Left ventricle myocardium inferior (tissue), 1 donor: ENCODE measurements around the gene PFKM. TPM values are rescaled to one million over a fixed set of nuclear protein-coding genes. Genes with fewer than 3 reads are reported as not detected.
A peak's percentile ranks its signal among the peaks of the same experiment; 100 is the strongest.

Source experiments
- DNase-seq: peaks from one replicate; pipeline ENCODE4 v3.0.0-alpha.2; 2020
- H3K27ac ChIP-seq: fragments of 200-600 bp; replicated peaks from 2 replicates; pipeline ENCODE4 v1.8.0; 2021
- H3K27me3 ChIP-seq: fragments of 200-600 bp; 2 replicates; pipeline ENCODE4 v1.8.0; 2021; ENCODE audit warnings: low read depth
- H3K36me3 ChIP-seq: fragments of 200-600 bp; 2 replicates; pipeline ENCODE4 v1.8.0; 2021
- H3K4me1 ChIP-seq: fragments of 200-600 bp; 2 replicates; pipeline ENCODE4 v1.8.0; 2021
- H3K4me3 ChIP-seq: fragments of 200-600 bp; 2 replicates; pipeline ENCODE4 v1.8.0; 2021; ENCODE audit warnings: mild to moderate bottlenecking, moderate library complexity
- H3K9me3 ChIP-seq: fragments of 200-600 bp; replicated peaks from 2 replicates; pipeline ENCODE4 v1.8.0; 2021
- intact Hi-C: fragments of 100-400 bp; cut with micrococcal nuclease; formaldehyde crosslinking; loops from one replicate; pipeline ENCODE4 v1.11.0; 2022
- total RNA-seq: library from RNA; stranded (reverse); fragmentation: NEBNext Ultra II Directional; extraction: Animal tissue kit (Norgen Biotek cat#: 25700); gene quantifications from one replicate; pipeline ENCODE4 v1.2.1, GENCODE V29; 2021
- TF ChIP-seq, protein P1 (sequence below): fragments of 200-600 bp; IDR thresholded peaks from 2 replicates; pipeline ENCODE4 v1.8.0; 2021; ENCODE audit warnings: antibody characterized with exemption, mild to moderate bottlenecking, borderline replicate concordance
- donor health status: DM: no; HTN: yes; CAD: no; lungs with severe emphysema.

Gene PFKM
- total RNA-seq, 1 donor from 2014 or later, result 671 TPM

DNA sequence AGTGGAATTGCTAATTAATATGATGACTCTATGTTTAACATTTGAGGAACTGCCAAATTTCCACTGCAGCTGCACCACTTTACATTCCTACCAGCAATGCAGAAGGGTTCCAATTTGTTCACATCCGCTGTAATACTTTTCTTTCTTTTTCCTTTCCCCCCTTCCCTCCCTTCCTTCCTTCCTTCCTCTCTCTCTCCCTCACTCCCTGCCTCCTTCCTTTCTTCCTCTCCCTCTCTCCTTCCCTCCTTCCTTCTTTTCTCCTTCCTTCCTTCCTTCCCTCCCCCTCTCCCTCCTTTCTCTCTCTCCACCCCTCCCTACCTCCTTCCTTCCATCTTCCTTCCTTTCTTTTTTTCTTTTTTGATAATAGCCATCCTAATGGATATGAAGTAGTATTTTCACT lies 3.2 kb upstream of the PFKM start:
- Histone ChIP-seq H3K4me3 (no peak overlapping the region), H3K36me3 (no peaks in the 10 kb centered on the region), H3K27ac (no peak overlapping the region), H3K4me1 (peaks cover 23% of the 10 kb centered on the region), H3K9me3 (no peaks in the 10 kb centered on the region), H3K27me3 (no peaks in the 10 kb centered on the region)
- intact Hi-C loops, result no loop called here
- no peak for DNase-seq
- TF ChIP-seq, protein P1, sequence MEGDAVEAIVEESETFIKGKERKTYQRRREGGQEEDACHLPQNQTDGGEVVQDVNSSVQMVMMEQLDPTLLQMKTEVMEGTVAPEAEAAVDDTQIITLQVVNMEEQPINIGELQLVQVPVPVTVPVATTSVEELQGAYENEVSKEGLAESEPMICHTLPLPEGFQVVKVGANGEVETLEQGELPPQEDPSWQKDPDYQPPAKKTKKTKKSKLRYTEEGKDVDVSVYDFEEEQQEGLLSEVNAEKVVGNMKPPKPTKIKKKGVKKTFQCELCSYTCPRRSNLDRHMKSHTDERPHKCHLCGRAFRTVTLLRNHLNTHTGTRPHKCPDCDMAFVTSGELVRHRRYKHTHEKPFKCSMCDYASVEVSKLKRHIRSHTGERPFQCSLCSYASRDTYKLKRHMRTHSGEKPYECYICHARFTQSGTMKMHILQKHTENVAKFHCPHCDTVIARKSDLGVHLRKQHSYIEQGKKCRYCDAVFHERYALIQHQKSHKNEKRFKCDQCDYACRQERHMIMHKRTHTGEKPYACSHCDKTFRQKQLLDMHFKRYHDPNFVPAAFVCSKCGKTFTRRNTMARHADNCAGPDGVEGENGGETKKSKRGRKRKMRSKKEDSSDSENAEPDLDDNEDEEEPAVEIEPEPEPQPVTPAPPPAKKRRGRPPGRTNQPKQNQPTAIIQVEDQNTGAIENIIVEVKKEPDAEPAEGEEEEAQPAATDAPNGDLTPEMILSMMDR, result no peak

DNA sequence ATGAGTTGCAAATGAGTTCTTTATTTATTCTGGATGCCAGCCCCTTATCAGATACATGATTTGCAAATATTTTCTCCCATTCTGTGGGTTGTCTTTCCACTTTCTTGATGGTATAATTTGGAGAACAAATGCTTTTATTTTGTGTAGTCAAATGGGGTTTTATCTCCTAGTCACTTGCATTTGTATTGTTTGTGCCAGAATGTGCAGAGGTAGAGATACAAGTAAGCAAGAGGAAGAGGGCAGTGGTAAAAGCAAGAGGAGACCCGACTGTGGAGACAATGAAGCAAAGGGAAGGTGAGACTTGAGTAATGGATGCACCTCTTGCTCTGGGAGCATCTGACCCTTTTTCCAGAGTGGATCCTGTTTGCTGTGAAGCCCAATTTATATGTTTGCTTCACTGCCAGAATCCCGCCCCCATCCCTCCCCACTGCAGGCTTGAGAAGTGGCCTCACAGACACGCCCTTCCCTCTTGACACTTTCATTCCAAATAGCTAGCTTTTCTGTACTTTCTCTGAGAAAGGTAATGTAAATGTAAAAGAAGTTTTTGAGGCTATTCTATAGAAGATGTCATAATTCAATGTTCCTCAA lies 786 bp upstream of the PFKM start:
- Histone ChIP-seq H3K9me3 (no peaks in the 10 kb centered on the region), H3K27me3 (no peaks in the 10 kb centered on the region), H3K36me3 (peaks cover 9% of the 10 kb centered on the region), H3K4me1 (peaks cover 40% of the 10 kb centered on the region), H3K27ac (peak overlapping the region; percentile 93), H3K4me3 (peak overlapping the region; percentile 82)
- no peak for DNase-seq
- TF ChIP-seq, protein P1, result no peak
- intact Hi-C loops, result no loop called here

DNA sequence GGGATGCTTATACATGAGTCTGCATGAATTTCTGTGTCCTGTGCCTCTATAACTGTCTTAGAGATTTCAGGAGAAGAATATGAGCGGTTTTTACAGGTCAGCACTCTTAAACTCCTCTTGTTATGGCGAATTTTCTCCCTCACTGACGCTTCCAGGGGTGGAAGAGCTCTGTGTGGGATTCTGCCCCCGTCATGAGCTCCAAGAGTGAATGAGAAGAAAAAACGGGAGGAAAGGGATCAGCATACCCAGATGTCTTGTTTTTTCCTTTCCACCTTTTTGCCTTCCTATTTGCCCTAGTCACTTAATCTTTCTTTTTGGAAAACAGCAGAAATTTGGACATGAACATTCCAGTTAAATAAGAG lies 651 bp downstream of the PFKM start:
- H3K36me3 ChIP-seq, result peaks cover 22% of the 10 kb centered on the region
- DNase-seq, result no peak
- H3K4me3 ChIP-seq, result peak overlapping the region; percentile 82
- intact Hi-C loops, result no loop called here
- no peaks in the 10 kb centered on the region for H3K27me3 ChIP-seq
- TF ChIP-seq, protein P1, result no peak
- H3K9me3 ChIP-seq, result no peaks in the 10 kb centered on the region
- peaks cover 44% of the 10 kb centered on the region for H3K4me1 ChIP-seq
- H3K27ac ChIP-seq, result peak overlapping the region; percentile 93

DNA sequence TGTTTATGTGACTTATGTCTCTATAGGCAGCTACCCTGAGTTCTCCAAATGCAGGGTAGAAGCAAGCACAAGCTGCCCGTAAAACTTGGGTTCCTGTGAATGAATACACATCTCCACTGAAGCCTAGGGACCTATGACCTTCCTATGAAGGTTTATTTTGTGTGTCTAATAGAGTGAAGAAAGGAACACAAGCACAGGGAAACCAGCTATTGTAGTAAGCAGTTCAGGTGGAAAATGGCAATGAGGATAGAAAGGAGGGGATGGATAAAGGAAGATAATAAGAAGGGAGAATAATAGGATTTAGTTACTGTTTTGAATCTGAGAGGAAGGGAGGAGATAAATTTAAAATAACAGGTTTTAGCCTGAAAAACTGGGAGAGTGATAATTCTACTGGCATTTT lies 2.4 kb downstream of the PFKM start:
- H3K4me1 ChIP-seq, result peaks cover 52% of the 10 kb centered on the region

DNA sequence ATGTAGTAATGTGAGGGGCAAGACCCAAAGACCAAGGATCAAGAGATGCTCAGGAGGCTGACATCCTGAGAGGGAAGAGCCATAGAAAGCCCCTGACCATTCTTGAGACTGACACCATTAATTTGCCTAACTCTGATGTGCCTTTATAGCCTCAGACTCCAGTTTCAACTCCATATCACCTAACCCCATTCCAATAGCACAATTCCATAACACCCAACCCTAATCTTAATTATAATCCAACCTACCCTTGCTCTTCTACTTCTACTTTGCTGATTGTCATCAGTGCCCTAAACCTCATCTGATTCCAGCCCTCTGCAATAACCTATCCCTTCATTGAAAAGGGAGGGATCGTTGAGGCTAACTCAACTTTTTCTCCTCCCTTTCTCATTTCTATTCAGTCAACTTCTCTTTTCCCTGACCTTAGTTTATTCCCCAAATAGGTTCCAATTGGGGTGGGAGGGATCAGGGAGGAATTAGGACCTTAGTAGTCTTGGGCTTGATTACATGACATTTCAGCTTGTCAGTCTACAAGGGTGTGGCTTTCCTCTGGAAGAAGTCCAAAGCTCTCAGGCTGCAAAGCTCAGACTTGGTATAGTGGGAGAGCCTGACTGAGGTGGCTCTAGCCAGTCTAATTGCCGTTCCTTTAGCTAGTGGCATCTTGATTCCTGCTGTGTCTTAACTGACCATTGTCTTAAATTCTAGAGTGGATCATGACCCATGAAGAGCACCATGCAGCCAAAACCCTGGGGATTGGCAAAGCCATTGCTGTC lies 3.1 kb downstream of the PFKM start:
- peaks cover 58% of the 10 kb centered on the region for H3K4me1 ChIP-seq
- no peaks in the 10 kb centered on the region for H3K27me3 ChIP-seq
- TF ChIP-seq, protein P1, result no peak
- intact Hi-C loops, result no loop called here
- no peak for DNase-seq
- peak overlapping the region; percentile 82 for H3K4me3 ChIP-seq
- H3K36me3 ChIP-seq, result peaks cover 30% of the 10 kb centered on the region
- peak overlapping the region; percentile 93 for H3K27ac ChIP-seq
- H3K9me3 ChIP-seq, result no peaks in the 10 kb centered on the region

More for the DNA sequence above, 2.4 kb downstream of the PFKM start:
- no peak for DNase-seq
- Histone ChIP-seq H3K27ac (peak overlapping the region; percentile 93), H3K9me3 (no peaks in the 10 kb centered on the region), H3K36me3 (peaks cover 29% of the 10 kb centered on the region), H3K27me3 (no peaks in the 10 kb centered on the region), H3K4me3 (peak overlapping the region; percentile 82)
- TF ChIP-seq, protein P1, result no peak
- intact Hi-C loops, result no loop called here
